Activated CD8-positive, alpha-beta memory T cell treated with anti-CD3 and anti-CD28 coated beads, Interleukin-2, amount 50 U/mL, for 1 hour (primary cell): ENCODE results near the gene GRB14.
"Not testable (repeated sequence)": the region's sequence is repeated elsewhere in the genome, so short reads cannot be mapped to it uniquely, and the experiment has no call there.

ENCODE experiments used
- DNase-seq: peaks from one replicate; pipeline ENCODE4 v3.0.0-alpha.2; 2020; ENCODE audit errors: extremely low read depth

Gene GRB14

GRCh38 chr2:164620873-164621763 lies at the start of gene GRB14:
GRB14 (minus strand) TSS chr2:164621482; CDS start chr2:164621309, 173 bp downstream.
- DNase-seq: no peak

- no peak for DNase-seq
Measured at GRCh38 chr2:164669291-164669690, 48.0 kb upstream of the GRB14 start.

- no peak for DNase-seq
Measured at GRCh38 chr2:164667566-164667965, 46.3 kb upstream of the GRB14 start.

DNA sequence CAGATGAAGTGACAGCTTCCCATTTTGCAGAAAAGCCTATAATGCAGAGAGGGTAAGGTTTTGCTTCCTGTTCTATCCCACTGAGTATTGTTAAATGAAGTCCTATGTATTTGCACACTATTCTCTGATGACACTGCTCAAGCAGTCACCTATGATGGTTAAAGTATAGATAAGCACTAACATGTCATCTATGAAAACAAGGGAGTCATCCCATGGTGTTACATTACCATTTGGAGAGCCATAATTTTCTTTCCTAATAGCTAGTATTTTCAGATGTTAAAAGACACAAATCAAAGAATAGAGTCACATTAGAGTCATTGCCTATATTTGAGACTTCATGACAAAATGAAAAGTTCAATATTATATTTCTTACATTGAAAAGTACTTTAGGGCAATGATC lies 42.8 kb upstream of the GRB14 start:
- no peak for DNase-seq

DNA sequence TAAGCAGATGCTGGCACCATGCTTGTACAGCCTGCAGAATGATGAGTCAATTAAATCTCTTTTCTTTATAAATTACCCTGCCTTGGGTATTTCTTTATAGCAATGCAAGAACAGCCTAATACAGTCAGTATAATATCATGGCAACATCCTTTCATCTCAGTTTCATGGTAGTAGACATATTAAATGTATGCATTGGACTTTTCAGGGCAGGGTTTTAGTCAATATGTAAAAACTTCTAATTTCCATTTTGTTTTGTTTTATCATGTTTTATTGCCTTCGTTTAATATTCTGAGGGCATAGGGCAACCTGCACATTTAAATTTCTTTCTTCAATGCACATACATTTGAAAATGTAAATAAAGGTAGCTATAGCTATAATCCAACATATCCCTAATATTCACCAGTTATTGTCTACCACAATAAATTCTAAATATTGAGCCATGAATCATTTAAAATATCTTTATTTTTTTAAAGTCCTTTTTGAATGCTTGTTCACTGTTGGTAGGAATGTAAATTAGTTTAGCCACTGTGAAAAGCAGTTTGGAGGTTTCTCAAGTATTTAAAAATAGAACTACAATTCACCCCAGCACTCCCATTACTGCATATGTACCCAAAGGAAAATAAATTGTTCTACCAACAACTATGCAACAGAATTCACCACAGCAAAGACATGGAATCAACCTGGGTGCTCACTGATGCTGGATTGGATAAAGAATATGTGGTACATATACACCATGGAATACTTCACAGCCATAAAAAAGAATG lies 41.8 kb upstream of the GRB14 start:
- no peak for DNase-seq

GRCh38 chr2:164662066-164662465 lies 40.8 kb upstream of the GRB14 start:
- DNase-seq: no peak

GRCh38 chr2:164661349-164661748 lies 40.1 kb upstream of the GRB14 start:
- no peak for DNase-seq

- DNase-seq: no peak
Measured at GRCh38 chr2:164657129-164657528, 35.8 kb upstream of the GRB14 start.

DNA sequence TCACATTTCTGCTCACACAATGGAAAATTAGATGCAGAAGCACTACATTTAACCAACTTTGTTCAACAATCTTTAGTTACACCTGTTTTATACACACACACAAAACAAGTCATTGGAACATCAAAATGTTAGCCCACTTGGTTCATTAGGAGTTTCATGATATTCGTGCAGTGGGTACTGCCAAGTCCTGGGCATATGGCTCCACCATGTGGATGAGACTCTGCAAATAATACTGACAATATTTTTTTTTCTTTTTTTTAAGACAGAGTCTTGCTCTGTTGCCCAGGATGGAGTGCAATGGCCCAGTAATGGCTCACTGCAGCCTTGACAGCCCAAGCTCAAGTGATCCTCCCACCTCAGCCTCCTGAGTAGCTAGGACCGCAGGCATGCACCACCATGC lies 34.5 kb upstream of the GRB14 start:
- no peak for DNase-seq

- DNase-seq: no peak
Measured at GRCh38 chr2:164655336-164655735, 34.1 kb upstream of the GRB14 start.

DNA sequence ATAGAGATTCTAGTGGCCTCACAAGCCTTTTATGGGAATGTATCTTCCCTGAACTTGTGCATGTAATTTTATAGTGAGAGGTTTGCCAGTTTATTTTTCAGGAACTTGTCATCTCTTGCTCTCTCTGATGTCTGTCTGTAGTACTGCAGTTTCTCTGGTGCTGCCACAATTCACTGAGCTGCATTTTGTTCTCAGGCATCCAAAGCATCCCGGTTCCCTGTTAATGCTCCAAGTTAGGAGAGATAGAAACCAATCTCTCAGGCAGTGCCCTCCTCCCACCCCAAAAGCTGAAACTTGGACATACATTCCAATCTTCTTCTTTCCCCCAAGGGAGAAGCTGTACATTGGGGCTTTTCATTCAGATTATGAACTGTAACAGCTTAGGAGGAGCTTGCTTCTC lies 30.1 kb upstream of the GRB14 start:
- no peak for DNase-seq

DNA sequence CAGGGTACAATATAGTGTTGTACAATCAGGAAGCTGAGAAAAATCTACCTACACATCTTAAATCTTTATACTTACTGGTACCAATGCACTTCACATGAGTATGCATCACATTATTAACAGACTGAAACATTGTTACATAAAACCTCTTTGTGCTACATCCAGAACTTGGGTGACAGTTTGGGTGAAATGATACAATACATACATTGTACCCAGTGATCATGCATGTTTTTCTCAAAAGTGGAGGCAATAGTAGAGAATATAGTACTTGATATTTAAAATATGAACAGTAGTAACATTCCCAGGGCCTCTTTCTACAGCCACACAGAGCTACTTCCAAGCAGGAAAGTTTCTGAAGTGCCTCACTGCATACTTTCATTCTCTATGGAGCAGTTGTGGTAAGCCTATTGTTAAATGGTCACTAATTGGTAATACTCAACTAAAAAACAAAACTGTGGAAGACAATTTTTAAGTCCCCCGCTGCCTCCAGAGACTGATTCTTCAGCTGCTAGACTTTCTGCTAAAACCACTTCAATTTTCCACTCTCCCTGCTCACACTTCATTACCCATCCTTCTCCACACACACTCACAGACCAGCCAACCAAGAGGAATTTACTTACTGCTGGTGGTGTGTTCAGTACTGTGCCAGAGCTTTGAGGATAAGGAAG lies 22.9 kb upstream of the GRB14 start:
- no peak for DNase-seq

- no peak for DNase-seq
Measured at GRCh38 chr2:164642946-164643555, 21.8 kb upstream of the GRB14 start.

DNA sequence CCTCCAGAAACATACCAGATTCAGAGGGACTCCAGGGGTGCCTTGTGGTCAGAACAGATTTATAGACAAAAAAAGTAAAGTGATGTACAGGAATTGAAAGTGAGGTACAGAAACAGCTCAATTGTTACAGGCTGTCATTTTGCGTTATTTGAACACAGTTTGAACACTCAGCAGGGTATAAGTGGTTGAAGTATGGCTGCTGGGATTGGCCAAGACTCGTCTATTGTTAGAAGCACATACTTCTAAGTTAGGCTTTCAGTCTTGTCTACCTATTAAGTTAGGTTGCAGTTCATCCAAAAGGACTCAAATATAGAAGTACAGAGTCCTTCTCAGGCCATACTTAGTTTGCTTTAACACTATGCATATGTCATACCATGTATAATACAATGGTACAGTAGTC lies 21.0 kb upstream of the GRB14 start:
- DNase-seq: no peak

GRCh38 chr2:164628319-164628718 lies 7.0 kb upstream of the GRB14 start:
- DNase-seq: not testable (repeated sequence)

GRCh38 chr2:164625378-164625971 lies 4.2 kb upstream of the GRB14 start:
- DNase-seq: no peak

DNA sequence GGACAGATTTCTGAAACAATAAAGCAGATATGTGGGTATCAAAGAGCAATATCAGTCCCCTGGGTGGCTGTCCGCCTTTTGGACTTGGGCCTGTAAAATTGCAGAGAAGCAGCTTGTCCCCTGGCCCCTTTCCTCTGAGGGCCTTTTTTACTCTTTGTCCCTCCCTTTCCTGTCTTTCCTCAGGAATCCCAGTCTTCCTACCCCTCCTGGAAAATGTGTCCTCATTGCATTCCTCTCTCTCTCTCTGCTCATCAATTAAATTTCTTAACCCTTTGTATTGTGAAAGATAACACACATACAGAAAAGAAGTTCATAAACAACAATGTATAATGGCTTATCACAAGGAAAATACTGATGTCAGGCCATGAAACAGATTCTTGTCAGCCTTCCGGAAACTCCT lies 3.0 kb upstream of the GRB14 start:
- no peak for DNase-seq

DNA sequence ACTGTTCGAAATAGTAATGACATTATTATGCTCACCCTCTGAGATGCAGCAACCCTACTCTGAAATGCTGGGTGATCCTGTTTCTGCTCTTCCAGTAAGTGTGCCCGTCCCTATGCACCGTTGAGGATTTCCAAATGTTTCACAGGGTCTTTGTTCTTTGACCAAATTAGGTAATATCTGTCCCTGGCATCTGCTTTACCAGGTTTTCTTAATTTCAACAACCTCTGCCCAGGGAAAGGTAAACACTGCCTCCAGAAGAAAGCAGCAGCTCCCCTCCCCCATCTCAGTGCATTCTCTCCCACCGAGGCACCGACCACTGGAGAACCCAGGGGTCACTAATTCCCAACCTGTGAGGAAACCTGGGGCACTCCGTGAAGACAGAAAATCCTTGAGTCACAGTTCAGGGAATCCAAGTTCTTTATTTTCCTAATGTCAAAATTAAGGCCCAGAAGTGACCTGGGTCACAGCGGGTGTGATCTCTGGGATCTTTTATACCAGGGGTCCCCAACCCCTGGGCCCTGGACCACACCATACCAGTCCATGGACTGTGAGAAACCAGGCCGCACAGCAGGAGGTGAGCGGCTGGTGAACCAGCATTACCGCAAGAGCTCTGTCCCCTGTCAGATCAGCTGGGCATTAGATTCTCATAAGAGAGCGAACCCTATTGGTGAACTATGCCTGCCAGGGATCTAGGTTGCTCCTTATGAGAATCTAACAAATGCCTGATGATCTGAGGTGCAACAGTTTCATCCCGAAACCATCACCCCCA lies 1.2 kb upstream of the GRB14 start:
- no peak for DNase-seq

DNA sequence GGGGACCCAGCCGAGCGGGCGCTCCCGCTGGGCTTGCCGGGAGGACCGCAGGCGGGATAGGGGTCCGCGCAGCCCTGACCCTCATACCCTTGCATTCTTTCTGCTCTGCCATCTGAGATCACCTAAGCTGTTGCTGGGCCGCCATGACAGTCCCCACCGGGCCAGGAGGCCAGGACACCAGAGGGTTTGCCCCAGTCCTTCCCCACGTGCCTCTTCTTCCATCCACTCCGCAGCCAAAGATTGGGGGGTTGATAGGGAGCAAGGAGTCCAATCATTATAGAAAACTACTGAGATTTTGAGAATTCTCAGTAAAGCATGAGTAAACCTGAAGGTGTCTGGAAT lies 453 bp upstream of the GRB14 start:
- no peak for DNase-seq

DNA sequence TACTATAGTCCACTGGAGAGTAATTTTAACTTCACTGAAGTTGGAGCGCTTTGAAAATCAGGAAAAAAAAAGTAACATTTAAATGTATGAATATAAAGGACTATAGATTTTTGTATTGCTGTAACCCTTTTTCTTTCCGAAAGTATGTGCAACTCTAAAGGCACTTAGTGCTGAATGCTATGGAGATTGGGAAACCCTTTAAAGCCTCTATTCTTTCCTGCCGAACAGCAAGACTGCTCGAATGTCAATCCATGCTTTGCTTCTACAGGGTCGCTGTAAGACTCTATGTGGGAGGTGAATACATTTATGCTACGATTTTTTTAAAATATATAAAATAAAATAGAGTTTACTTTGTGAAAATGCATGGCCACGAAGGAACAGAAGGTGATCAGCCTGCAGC lies 825 bp downstream of the GRB14 start:
- no peak for DNase-seq

DNA sequence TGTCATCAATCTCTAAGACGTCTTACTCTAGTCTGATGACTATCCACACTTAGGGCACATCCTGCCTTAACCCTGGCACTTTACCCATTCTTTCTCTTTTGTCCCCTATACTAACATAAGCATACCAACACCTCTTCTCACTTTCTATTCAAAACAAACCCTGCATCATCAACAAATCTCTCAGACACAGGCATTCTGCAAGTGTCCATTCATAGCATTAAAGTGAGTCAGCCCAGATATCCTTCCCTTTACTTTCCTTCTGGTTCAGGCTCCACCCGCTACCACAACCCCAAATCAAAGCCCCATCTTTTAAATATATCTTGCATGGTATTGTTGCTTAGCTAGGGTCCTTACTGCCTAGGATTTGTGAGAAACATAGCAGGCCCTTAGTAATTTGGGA lies 3.8 kb downstream of the GRB14 start:
- no peak for DNase-seq
